Measurements from ENCODE around the gene NXN. TPM values are rescaled to one million over a fixed set of nuclear protein-coding genes. Genes with fewer than 3 reads are reported as not detected.
"Not testable (repeated sequence)": the region's sequence is repeated elsewhere in the genome, so short reads cannot be mapped to it uniquely, and the experiment has no call there.

Gene NXN
- total RNA-seq, 2 donors from 2014 or later, result 15.6 to 17.5 TPM

- H3K4me1 ChIP-seq, result peaks cover 0 to 24% of the 10 kb centered on the region in 2 donors
Measured at GRCh38 chr17:975371-975915, 4.1 kb downstream of the NXN start.

GRCh38 chr17:974778-975177 lies 4.8 kb downstream of the NXN start:
- not testable (repeated sequence) for H3K9me3 ChIP-seq; H3K27ac ChIP-seq; H3K27me3 ChIP-seq; H3K4me3 ChIP-seq; DNase-seq (ENCODE audit: low spot score); H3K36me3 ChIP-seq
- peaks cover 0 to 18% of the 10 kb centered on the region in 2 donors for H3K4me1 ChIP-seq

More at GRCh38 chr17:975371-975915, 4.1 kb downstream of the NXN start:
- Histone ChIP-seq H3K4me3 (no peak overlapping the region), H3K27ac (no peak overlapping the region), H3K36me3 (no peaks in the 10 kb centered on the region), H3K9me3 (no peaks in the 10 kb centered on the region), H3K27me3 (no peaks in the 10 kb centered on the region)
- no peak for TF ChIP-seq CTCF (IDR thresholded peaks at IDR 0.05)
- DNase-seq (ENCODE audit: low spot score), result no peak

- Histone ChIP-seq H3K4me3 (no peak overlapping the region), H3K27ac (no peak overlapping the region), H3K9me3 (no peaks in the 10 kb centered on the region), H3K4me1 (peaks cover 0 to 10% of the 10 kb centered on the region in 2 donors), H3K36me3 (no peaks in the 10 kb centered on the region), H3K27me3 (no peaks in the 10 kb centered on the region)
- DNase-seq (ENCODE audit: low spot score), result no peak
- no peak for TF ChIP-seq CTCF (IDR thresholded peaks at IDR 0.05)
Measured at GRCh38 chr17:973053-973452, 6.5 kb downstream of the NXN start.

- H3K4me3 ChIP-seq; DNase-seq (ENCODE audit: low spot score); H3K9me3 ChIP-seq; H3K27me3 ChIP-seq; H3K36me3 ChIP-seq; H3K4me1 ChIP-seq; H3K27ac ChIP-seq: not testable (repeated sequence)
Measured at GRCh38 chr17:971861-972260, 7.7 kb downstream of the NXN start.

- no peaks in the 10 kb centered on the region for H3K9me3 ChIP-seq
- DNase-seq (ENCODE audit: low spot score), result no peak
- TF ChIP-seq CTCF (IDR thresholded peaks at IDR 0.05), result no peak
- no peak overlapping the region for H3K27ac ChIP-seq
- H3K4me1 ChIP-seq, result no peaks in the 10 kb centered on the region
- H3K4me3 ChIP-seq, result no peak overlapping the region
- no peaks in the 10 kb centered on the region for H3K36me3 ChIP-seq
- H3K27me3 ChIP-seq, result no peaks in the 10 kb centered on the region
Measured at GRCh38 chr17:970364-970763, 9.2 kb downstream of the NXN start.

- Histone ChIP-seq H3K27ac (no peak overlapping the region), H3K27me3 (no peaks in the 10 kb centered on the region), H3K4me3 (no peak overlapping the region), H3K4me1 (no peaks in the 10 kb centered on the region), H3K36me3 (no peaks in the 10 kb centered on the region), H3K9me3 (no peaks in the 10 kb centered on the region)
- no peak for DNase-seq (ENCODE audit: low spot score)
- no peak for TF ChIP-seq CTCF (IDR thresholded peaks at IDR 0.05)
Measured at GRCh38 chr17:969811-970355, 9.7 kb downstream of the NXN start.
